PC-9 (cell line): ENCODE measurements around the gene TSPOAP1.

Experiments
- EZH2 ChIP-seq: fragments of 200-600 bp; sonication (generic); IDR thresholded peaks from 2 replicates; pipeline ENCODE4 v1.8.0; 2017; ENCODE audit warnings: antibody characterized with exemption, low read depth
- TF ChIP-seq, protein P1 (sequence below): fragments of 200-600 bp; sonication (generic); conservative IDR thresholded peaks from 2 replicates; pipeline ENCODE4 v1.6.1; 2017; ENCODE audit warnings: mixed run types, antibody characterized with exemption, mild to moderate bottlenecking, moderate library complexity

DNA sequence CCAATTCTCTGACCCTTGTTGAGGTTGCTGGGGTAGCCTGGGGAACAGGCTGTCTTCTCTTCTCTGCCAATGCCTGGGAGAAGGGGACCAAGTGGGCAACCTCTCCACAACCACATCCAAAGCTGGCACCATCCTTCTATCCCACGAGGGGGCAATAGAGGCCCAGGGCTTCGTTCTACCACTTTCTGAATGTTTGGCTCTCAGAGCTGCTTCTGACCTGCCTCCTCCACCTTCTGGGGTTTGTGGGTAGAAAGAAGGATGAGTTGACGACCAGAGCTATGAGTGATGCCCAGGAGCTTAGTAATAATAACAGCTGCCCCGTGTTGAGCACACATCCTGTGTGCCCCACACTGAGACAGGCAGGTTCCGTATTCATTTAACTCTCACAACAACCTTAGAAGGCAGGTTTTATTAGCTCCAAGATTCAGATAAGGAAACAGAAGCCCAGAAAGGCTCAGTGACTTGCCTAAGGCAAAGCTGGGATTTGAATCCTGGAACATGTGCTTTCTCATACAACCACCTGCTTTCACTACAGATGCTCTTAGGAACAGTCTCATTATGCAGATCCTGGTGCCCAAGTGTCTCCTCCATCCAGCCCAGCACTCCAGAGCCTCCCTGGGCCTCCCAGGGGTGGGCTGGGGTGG lies 11.1 kb downstream of the TSPOAP1 start:
- TF ChIP-seq, protein P1, sequence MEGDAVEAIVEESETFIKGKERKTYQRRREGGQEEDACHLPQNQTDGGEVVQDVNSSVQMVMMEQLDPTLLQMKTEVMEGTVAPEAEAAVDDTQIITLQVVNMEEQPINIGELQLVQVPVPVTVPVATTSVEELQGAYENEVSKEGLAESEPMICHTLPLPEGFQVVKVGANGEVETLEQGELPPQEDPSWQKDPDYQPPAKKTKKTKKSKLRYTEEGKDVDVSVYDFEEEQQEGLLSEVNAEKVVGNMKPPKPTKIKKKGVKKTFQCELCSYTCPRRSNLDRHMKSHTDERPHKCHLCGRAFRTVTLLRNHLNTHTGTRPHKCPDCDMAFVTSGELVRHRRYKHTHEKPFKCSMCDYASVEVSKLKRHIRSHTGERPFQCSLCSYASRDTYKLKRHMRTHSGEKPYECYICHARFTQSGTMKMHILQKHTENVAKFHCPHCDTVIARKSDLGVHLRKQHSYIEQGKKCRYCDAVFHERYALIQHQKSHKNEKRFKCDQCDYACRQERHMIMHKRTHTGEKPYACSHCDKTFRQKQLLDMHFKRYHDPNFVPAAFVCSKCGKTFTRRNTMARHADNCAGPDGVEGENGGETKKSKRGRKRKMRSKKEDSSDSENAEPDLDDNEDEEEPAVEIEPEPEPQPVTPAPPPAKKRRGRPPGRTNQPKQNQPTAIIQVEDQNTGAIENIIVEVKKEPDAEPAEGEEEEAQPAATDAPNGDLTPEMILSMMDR = peak; percentile 88
- TF ChIP-seq EZH2 = no peak
